CD4-positive, alpha-beta T cell (primary cell): ENCODE results near the gene BIN1. TPM values are rescaled to one million over a fixed set of nuclear protein-coding genes. Genes with fewer than 3 reads are reported as not detected.
A peak's percentile ranks its signal among the peaks of the same experiment; 100 is the strongest.

Source experiments
- ATAC-seq: fragments of 200-7000 bp; cut with Tn5 transposase; one replicate; pipeline ENCODE4 v1.10.0; 2022; ENCODE audit warnings: mild to moderate bottlenecking; ENCODE audit not compliant: poor library complexity
- CTCF ChIA-PET: fragments of 350-600 bp; sonication (Branson Sonifier 250); formaldehyde crosslinking; loops from one replicate; lab custom pipeline; 2021; ENCODE audit warnings: antibody characterized with exemption, inconsistent platforms; lab: Charles Lee
- POLR2A ChIA-PET: fragments of 350-600 bp; sonication (Branson Sonifier 250); formaldehyde crosslinking; loops from one replicate; lab custom pipeline; 2021; ENCODE audit warnings: antibody characterized with exemption, inconsistent platforms; lab: Charles Lee
- DNase-seq, 14 experiments: peaks; one replicate each; pipeline ENCODE4 v3.0.0-alpha.2; 2013 to 2020; ENCODE audit warnings: mixed read lengths in 2 of 14
- H3K27ac ChIP-seq, 2 donors: one replicate each; pipeline versions ENCODE4 v1.5.1 to v1.7.0; 2013; ENCODE audit warnings: low read length in 2 of 2, low read depth in 1 of 2, mild to moderate bottlenecking in 1 of 2
- H3K27me3 ChIP-seq, 2 experiments: 1 replicate in 1 of 2; 2 replicates in 1 of 2; pipeline versions ENCODE4 v1.6.1 to v1.7.0; 2013; ENCODE audit warnings: low read length in 2 of 2, control low read depth in 1 of 2, mild to moderate bottlenecking in 1 of 2, moderate library complexity in 1 of 2; ENCODE audit not compliant: insufficient read depth in 2 of 2, control insufficient read depth in 1 of 2
- H3K36me3 ChIP-seq: one replicate; pipeline ENCODE4 v1.6.1; 2013; ENCODE audit warnings: low read length, control low read depth; ENCODE audit not compliant: insufficient read depth
- H3K4me1 ChIP-seq: one replicate; pipeline ENCODE4 v1.6.1; 2013; ENCODE audit warnings: low read length, control low read depth; ENCODE audit not compliant: insufficient read depth
- H3K4me3 ChIP-seq: one replicate; pipeline ENCODE4 v1.5.1; 2013; ENCODE audit warnings: mild to moderate bottlenecking, low read length, moderate library complexity
- H3K9me3 ChIP-seq, 2 experiments: 1 replicate in 1 of 2; 2 replicates in 1 of 2; pipeline versions ENCODE4 v1.6.1 to v1.7.0; 2013; ENCODE audit warnings: low read length in 2 of 2, mild to moderate bottlenecking in 2 of 2, control low read depth in 1 of 2, moderate library complexity in 1 of 2; ENCODE audit not compliant: control insufficient read depth in 1 of 2, insufficient read depth in 1 of 2
- H3K27ac Mint-ChIP-seq: one replicate; pipeline ENCODE4 v1.8.0; 2020; ENCODE audit warnings: mixed read lengths
- H3K27me3 Mint-ChIP-seq: one replicate; pipeline ENCODE4 v1.8.0; 2021; ENCODE audit warnings: mixed read lengths
- H3K36me3 Mint-ChIP-seq: one replicate; pipeline ENCODE4 v1.8.0; 2021; ENCODE audit warnings: low read depth, mixed read lengths
- H3K4me1 Mint-ChIP-seq: one replicate; pipeline ENCODE4 v1.8.0; 2021; ENCODE audit warnings: low read depth, mixed read lengths
- H3K4me3 Mint-ChIP-seq: one replicate; pipeline ENCODE4 v1.8.0; 2020; ENCODE audit warnings: mild to moderate bottlenecking, mixed read lengths
- H3K9me3 Mint-ChIP-seq: one replicate; pipeline ENCODE4 v1.8.0; 2020; ENCODE audit warnings: mixed read lengths
- intact Hi-C, 2 experiments: fragments of 100-400 bp; cut with DNase I in 1 of 2; cut with micrococcal nuclease in 1 of 2; formaldehyde crosslinking; loops; one replicate each; pipeline versions ENCODE4 v1.15.1 to v1.9.0; 2023 to 2025; cut with DNase I, micrococcal nuclease
- total RNA-seq, 174 experiments: library from RNA in 2 of 174; stranded (reverse) in 2 of 174; gene quantifications; one replicate each; pipeline ENCODE4 v1.2.3 and lab custom pipeline; 2021 to 2026
- TF ChIP-seq, protein P1 (sequence below): fragments of 200-600 bp; IDR thresholded peaks from one replicate; pipeline ENCODE4 v1.8.0; 2022; ENCODE audit warnings: antibody characterized with exemption, mild to moderate bottlenecking

BIN1 gene
- total RNA-seq, 2 experiments from 2014 or later, result 98.8 to 104 TPM

DNA sequence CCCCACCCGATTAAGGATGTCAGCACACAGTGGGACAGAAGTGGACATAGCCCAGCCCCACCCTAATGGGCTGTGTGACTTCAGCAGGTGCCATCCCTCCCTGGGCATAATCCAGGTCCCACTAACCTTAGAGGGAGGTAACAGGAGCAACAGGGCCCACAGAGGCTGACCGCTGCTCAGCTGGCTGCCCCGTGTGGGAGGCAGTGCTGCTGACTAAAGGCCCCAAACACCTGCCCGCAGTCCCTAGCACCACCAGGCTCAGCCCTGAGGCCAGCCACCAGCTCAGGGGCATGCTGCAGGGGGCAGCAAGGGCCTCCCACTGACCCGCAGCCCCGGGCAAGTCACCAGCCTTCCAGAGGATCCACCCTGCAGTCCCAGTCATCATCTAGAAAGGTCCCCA, 14.6 kb downstream of the BIN1 start:
- ATAC-seq, result no peak
- Mint-ChIP-seq H3K4me1 (no peaks in the 10 kb centered on the region), H3K9me3 (no peaks in the 10 kb centered on the region), H3K27ac (no peak overlapping the region), H3K4me3 (no peak overlapping the region), H3K36me3 (no peaks in the 10 kb centered on the region), H3K27me3 (no peaks in the 10 kb centered on the region)
- no peaks in the 10 kb centered on the region for H3K36me3 ChIP-seq
- no peaks in the 10 kb centered on the region for H3K9me3 ChIP-seq
- ChIA-PET POLR2A (no interaction called here), CTCF (no interaction called here)
- TF ChIP-seq, protein P1, sequence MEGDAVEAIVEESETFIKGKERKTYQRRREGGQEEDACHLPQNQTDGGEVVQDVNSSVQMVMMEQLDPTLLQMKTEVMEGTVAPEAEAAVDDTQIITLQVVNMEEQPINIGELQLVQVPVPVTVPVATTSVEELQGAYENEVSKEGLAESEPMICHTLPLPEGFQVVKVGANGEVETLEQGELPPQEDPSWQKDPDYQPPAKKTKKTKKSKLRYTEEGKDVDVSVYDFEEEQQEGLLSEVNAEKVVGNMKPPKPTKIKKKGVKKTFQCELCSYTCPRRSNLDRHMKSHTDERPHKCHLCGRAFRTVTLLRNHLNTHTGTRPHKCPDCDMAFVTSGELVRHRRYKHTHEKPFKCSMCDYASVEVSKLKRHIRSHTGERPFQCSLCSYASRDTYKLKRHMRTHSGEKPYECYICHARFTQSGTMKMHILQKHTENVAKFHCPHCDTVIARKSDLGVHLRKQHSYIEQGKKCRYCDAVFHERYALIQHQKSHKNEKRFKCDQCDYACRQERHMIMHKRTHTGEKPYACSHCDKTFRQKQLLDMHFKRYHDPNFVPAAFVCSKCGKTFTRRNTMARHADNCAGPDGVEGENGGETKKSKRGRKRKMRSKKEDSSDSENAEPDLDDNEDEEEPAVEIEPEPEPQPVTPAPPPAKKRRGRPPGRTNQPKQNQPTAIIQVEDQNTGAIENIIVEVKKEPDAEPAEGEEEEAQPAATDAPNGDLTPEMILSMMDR, result no peak
- H3K27ac ChIP-seq, result no peak overlapping the region
- intact Hi-C loops, result no loop called here
- no peak overlapping the region for H3K4me3 ChIP-seq
- H3K27me3 ChIP-seq, result no peaks in the 10 kb centered on the region
- H3K4me1 ChIP-seq, result peaks cover 1% of the 10 kb centered on the region
- peak in 1 of 14 experiments; percentile 1 for DNase-seq

DNA sequence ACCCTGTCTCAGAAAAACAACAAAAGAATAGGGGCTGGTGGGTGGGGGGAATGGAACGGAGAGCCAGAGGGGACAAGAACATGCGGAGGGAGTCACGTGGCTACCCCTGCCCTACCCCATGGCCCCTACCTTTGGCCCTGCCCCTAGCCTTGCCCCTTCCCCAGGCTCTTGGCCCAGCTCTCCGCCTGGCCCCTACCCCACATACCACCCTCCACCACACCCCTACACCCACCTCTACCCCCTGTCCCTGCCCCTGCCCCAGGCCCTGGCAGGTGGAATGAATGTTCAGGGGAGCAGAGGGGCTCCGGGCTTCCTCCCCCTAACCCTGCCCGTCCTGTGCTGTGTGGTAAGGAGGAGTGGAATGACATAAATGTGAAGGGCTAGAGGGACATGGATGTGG, 15.1 kb downstream of the BIN1 start:
- POLR2A ChIA-PET, result no interaction called here
- TF ChIP-seq, protein P1, result no peak
- Histone ChIP-seq H3K27me3 (no peaks in the 10 kb centered on the region), H3K27ac (no peak overlapping the region), H3K4me3 (no peak overlapping the region), H3K4me1 (peaks cover 3% of the 10 kb centered on the region), H3K9me3 (no peaks in the 10 kb centered on the region), H3K36me3 (no peaks in the 10 kb centered on the region)
- Mint-ChIP-seq H3K4me3 (no peak overlapping the region), H3K9me3 (no peaks in the 10 kb centered on the region), H3K4me1 (peaks cover under 1% of the 10 kb centered on the region), H3K27ac (no peak overlapping the region), H3K27me3 (no peaks in the 10 kb centered on the region), H3K36me3 (no peaks in the 10 kb centered on the region)
- ATAC-seq (no peak), DNase-seq (no peak)
- intact Hi-C loops, result no loop called here
- CTCF ChIA-PET, result no interaction called here

DNA sequence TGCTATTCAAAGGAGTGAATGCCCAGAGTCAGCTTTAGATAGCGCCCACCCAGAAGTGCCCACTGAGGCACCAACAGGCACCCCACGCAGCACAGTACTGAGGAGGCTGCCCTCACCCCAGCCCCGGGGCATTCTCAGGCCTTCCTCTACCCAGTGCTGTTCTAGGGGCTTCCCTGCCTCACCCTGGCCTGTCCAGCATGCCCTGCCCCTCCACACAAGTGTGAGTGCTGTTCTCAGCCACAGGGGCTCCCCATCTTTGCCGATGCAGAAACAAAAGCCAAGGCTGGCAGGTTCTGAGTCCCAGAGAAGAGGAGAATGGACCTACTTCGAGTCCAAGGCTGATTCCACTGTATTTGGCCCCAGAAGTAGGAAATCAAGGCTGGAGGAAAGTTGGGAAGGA, 15.8 kb downstream of the BIN1 start:
- Mint-ChIP-seq H3K9me3 (no peaks in the 10 kb centered on the region), H3K4me1 (peaks cover 4% of the 10 kb centered on the region), H3K36me3 (no peaks in the 10 kb centered on the region), H3K4me3 (no peak overlapping the region), H3K27ac (peak overlapping the region; percentile 19), H3K27me3 (no peaks in the 10 kb centered on the region)
- H3K4me3 ChIP-seq, result no peak overlapping the region
- ChIA-PET POLR2A (no interaction called here), CTCF (no interaction called here)
- intact Hi-C loops, result no loop called here
- no peak for ATAC-seq
- no peaks in the 10 kb centered on the region for H3K9me3 ChIP-seq
- no peak for DNase-seq
- H3K36me3 ChIP-seq, result no peaks in the 10 kb centered on the region
- H3K27me3 ChIP-seq, result no peaks in the 10 kb centered on the region
- H3K4me1 ChIP-seq, result peaks cover 7% of the 10 kb centered on the region
- H3K27ac ChIP-seq, result no peak overlapping the region
- TF ChIP-seq, protein P1, result no peak
